SK-N-DZ (cell line): ENCODE measurements around the gene VSIG10. TPM values are rescaled to one million over a fixed set of nuclear protein-coding genes. Genes with fewer than 3 reads are reported as not detected.
"Not testable (repeated sequence)": the region's sequence is repeated elsewhere in the genome, so short reads cannot be mapped to it uniquely, and the experiment has no call there.

ENCODE experiments used
- DNase-seq: peaks from one replicate; pipeline ENCODE4 v3.0.0-alpha.2; 2015; ENCODE audit warnings: low spot score
- polyA plus RNA-seq, 2 experiments: library from polyadenylated mRNA; depleted of rRNA; stranded (reverse); fragments of >200 nt; gene quantifications; 2 replicates each; pipeline ENCODE4 v1.2.3, GENCODE V29; 2014

VSIG10 gene
- 39.4 and 43.2 TPM in 2 replicates for polyA plus RNA-seq (2014; cell fraction: cytosol; rRNA removed)
- polyA plus RNA-seq (2014; cell fraction: nucleus; rRNA removed): 37.8 and 54.1 TPM in 2 replicates

GRCh38 chr12:118103601-118104382 lies at the start of gene VSIG10:
TSS of gene VSIG10 (minus strand) at chr12:118104011. CDS start at chr12:118103671, 340 bp downstream.
- peak; percentile 80 for DNase-seq

- DNase-seq: no peak
Observed at GRCh38 chr12:118151755-118152154, 47.9 kb upstream of the VSIG10 start.

- DNase-seq: no peak
Observed at GRCh38 chr12:118150625-118151024, 46.8 kb upstream of the VSIG10 start.

- no peak for DNase-seq
Observed at GRCh38 chr12:118148287-118148686, 44.5 kb upstream of the VSIG10 start.

DNA sequence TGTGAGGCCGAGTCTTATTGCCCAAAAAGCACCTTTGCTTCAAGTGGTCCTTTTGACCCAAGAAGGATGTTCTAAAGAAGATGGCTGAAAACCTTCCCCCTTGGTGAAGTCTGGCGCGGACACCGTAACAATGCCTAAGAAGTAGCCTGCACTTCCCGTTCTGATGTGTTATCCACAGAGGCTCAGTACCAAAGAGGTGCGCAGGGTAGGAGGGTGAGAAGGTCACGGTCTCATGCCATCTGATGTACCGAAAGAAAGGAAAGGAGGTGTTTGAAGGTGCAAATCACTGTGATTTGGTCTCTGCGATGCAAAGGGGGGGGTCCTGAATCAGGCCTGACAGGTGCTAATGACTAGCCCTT lies 42.0 kb upstream of the VSIG10 start:
- DNase-seq: no peak

DNA sequence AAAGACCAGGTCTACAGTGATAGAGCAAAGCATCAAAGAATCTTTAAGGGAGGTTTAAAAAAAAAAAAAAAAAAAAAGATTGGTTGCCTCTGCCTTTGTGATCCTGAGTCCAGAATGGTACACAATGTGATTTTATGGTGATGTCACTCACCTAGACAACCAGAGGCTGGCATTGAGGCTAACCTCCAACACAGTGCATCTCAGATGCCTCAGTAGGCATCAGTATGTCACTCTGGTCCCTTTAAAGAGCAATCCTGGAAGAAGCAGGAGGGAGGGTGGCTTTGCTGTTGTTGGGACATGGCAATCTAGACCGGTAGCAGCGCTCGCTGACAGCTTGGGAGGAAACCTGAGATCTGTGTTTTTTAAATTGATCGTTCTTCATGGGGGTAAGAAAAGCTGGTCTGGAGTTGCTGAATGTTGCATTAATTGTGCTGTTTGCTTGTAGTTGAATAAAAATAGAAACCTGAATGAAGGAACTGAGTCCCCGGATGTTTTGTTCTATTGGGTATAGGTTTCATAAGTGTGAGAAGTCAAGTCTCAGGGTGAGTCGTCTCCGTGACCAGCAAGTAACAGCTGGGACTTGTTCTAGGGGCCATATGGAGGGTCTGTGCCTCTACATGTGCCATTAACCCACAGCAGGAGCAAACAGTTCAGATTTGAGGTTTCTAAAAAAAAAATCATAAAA lies 41.4 kb upstream of the VSIG10 start:
- no peak for DNase-seq

- no peak for DNase-seq
Observed at GRCh38 chr12:118144499-118144898, 40.7 kb upstream of the VSIG10 start.

DNA sequence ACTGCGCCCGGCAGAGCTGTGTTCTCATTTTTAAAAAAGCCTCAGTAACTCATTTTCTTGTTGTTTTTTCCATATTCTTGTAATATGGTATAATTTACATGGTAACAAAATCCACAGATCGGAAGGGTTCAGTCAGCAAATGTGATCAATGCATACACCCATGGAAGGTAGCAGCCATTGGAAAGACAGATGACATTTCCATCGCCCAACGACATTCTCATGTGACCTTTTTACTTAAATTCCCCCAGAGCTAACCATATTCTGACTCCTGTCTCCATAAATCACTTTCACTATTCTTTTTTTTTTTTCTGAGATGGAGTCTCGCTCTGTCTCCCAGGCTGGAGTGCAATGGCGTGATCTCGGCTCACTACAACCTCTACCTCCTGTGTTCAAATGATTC lies 37.0 kb upstream of the VSIG10 start:
- no peak for DNase-seq

DNA sequence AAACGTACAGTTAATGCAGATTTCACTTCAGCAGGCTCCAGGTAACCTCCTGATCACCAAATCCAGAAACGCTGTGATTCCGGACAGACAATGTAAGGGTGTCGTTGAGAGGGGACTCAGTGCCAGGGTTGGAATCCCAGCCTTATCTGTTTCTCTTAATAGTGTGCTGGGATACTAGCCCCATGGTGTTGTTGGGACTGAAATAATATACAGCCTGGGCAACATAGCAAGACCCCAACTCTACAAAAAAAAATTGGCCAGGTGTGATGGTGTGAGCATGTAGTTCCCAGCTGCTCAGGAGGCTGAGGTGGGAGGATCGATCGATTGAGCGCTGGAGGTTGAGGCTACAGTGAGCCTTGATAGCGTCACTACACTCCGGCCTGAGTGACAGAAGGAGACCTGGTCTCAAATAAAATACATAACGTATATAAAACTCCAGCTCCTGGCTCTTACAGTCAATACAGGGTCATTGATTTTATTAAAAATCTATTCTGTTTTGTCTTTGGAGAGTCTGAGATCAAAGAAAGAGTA lies 33.4 kb upstream of the VSIG10 start:
- no peak for DNase-seq

DNA sequence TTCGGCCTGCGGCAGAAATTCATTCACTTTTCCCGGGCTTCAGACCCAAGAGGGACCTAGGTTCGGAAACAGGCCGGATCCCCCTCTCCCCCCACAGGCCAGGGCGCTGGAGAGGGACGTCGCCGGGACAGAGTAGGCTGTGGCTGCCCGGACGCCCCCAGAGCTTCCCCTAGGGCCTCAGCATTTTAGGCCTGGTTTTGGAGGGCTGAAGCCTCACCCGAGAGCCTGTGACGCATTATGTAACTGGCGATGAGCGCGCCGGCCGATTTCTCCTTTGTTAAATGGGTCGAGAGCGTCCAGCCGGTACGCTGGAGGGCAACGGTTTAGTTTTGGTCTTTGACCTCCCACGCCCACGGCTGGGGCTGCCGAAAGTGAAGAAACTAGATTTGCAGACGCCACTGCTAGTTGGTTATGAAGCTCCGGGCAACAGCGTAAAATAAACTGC lies 32.8 kb upstream of the VSIG10 start:
- peak; percentile 18 for DNase-seq

DNA sequence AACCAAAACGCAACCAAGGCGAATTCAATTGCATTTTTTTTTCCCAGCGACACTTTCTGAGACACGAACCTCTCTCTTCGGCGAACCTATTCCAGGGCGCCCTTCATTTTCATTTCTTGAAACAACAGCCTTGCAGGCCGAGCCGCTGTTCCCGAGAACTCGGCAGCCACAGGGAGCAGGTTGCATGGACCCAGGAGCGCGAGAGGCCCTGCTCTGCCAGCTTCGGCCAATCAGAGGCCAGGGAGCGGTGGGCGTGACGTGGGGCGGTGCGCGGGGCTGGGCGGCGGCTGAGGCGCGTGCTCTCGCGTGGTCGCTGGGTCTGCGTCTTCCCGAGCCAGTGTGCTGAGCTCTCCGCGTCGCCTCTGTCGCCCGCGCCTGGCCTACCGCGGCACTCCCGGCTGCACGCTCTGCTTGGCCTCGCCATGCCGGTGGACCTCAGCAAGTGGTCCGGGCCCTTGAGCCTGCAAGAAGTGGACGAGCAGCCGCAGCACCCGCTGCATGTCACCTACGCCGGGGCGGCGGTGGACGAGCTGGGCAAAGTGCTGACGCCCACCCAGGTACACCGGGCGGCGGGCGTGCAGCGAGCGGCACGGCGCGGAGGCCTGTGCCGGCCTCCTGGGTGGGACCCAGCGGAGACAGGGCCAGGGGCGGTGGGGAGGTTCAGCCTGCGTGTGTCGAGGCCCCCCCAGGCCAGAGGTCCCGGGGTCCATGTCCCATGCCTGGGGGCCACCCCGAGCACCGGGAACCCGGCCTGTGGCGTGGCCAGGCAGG lies 32.2 kb upstream of the VSIG10 start, which contains the start of gene PEBP1:
PEBP1 (plus strand) TSS at position 337 of the 771 bp plus-strand sequence; CDS start at position 423, 86 bp downstream.
- DNase-seq: peak; percentile 92

DNA sequence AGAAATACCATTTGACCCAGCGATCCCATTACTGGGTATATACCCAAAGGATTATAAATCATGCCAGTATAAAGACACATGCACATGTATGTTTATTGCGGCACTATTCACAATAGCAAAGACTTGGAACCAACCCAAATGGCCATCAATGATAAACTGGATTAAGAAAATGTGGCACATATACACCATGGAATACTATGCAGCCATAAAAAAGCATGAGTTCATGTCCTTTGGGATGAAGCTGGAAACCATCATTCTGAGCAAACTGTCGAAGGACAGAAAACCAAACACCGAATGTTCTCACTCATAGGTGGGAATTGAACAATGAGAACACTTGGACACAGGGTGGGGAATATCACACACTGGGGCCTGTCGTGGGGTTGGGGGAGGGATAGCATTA lies 25.6 kb upstream of the VSIG10 start:
- DNase-seq: not testable (repeated sequence)

DNA sequence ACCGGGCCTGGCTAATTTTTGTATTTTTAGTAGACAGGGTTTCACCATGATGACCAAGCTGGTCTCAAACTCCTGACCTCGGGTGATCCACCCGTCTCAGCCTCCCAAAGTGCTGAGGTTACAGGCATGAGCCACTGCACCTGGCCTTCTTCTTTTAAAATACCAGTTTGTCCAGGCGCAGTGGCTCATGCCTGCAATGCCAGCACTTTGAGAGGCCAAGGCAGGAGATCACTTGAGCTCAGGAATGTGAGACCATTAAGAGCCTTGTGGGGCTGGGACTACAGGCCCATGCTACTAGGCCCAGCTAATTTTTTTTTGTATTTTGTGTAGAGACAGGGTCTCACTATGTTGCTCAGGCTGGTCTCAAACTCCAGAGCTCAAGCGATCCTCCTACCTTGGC lies 24.1 kb upstream of the VSIG10 start:
- DNase-seq: no peak

DNA sequence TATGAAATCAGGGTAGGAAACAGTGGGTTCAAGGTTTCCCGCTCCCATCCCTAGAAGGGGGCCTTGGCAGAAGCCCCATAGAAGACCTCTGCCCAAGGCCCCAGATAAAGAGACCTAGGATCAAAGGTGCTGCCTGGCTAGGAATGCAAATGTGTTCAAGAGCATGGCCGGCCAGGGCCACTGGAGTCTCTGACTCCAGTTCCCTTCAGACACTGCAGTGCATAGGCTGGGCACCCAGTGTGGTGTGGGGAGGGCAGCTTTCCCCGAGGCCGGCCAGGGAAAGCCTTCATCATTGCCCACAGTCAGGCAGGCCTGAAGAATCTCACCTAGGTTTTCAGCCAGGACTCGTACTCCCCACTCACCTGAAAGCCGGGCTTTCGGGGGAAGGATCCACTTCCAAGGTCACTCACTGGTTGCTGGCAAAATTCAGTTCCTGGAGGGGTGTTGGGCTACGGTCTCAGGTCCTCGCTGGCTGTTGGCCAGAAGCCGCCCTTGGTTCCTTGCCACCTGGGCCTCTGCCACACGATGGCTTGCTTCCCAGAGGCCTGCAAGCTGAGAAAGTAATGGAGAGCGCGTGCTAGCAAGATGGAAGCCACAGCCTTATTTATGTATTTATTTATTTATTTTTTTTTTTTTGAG lies 22.4 kb upstream of the VSIG10 start:
- no peak for DNase-seq

GRCh38 chr12:118125743-118126118 lies 21.9 kb upstream of the VSIG10 start:
- DNase-seq: no peak

GRCh38 chr12:118124333-118124874 lies 20.6 kb upstream of the VSIG10 start:
- DNase-seq: no peak

- DNase-seq: no peak
Observed at GRCh38 chr12:118122264-118122663, 18.5 kb upstream of the VSIG10 start.

DNA sequence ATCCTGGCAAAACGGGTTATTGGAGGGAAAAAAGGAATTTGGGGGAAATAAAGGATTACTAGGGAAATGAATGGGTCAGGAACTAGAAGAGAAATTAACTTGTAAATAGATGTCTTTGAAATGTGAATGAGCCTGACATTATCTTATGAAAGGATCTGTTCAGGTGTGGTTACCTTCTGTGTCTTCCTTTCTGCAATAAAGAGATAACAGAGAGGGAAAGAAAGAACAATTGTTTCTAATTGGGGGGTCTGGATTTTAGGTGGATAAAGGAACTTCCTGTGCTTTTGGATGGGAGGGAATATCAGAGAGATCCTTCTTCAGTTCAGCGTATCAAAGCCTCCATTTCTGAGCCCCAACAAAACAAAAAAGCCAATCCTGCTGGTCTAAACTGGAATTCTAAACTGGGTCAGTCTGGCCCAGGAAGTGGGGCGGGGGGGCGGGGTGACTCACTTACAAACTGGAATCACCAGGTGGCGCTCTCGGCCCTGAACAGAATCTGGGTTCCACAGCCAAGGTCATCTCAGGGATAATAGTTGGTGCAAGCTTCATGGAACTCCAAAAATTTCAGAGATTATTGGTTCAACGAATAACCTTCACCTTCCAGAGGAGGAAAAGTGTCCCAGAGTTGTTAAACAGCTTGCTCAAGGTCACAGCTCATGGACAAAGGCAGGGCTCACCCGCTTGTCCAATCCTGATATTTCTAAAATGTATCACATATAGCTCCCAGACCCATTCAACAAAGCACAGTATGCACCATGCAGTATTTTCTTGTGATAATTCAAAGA lies 17.0 kb upstream of the VSIG10 start:
- no peak for DNase-seq

DNA sequence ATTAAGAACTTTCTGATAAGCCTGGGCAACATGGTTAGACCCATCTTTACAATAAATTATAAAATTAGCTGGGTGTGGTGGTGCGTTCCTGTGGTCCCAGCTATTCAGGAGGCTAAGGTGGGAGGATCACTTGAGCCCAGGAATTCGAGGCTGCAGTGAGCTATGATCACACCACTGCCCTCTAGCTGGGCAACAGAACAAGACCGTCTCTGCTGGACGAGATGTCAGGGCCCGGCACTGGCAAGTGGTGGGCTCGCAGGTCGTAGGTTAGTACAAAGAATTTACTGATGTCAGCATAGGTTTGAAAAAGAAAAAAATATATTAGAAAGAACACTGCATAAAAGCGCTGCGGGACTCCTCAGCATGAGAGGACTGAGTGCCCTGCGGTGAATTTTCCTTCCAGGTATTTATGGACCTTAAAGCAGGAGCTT lies 15.7 kb upstream of the VSIG10 start:
- DNase-seq: no peak

- no peak for DNase-seq
Observed at GRCh38 chr12:118109088-118109487, 5.3 kb upstream of the VSIG10 start.
